ENCODE measurements around the gene SLC4A3. TPM values are rescaled to one million over a fixed set of nuclear protein-coding genes. Genes with fewer than 3 reads are reported as not detected.

The SLC4A3 gene
- total and polyA plus RNA-seq, 2 of the 13 experiments (the other 11 are each of a cell fraction or from before 2014, with no cell fraction given): 0.18 to 0.95 TPM

DNA sequence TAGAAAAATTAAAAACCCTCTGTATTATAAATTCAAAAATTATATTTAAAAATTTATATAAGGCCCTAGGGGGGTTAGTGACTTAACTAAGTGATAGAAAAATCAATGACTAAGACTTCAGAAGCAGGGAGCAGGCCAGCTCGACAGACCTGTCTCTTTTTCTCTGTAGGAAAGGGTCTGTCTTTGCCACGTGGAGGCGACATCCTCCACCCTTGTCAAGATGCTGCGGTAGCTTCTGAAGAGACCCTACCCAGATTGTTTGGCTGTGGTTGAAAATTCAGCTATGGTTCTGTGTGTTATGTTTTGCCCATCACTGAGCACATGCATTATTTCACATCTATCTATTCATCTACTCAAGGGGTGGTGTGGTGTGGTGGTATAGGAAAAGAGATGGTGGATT is 8.2 kb upstream of the SLC4A3 start:
- H3K4me1 ChIP-seq (ENCODE audit: insufficient read depth, low read length): peaks cover 10% of the 10 kb centered on the region
- TF ChIP-seq ZNF724P (CRISPR knock-in tag; IDR thresholded peaks at IDR 0.05; ENCODE audit: borderline replicate concordance): no peak
- peak; percentile 19; the same call in 1 of the 2 replicates for TF ChIP-seq SMC3 (IDR thresholded peaks at IDR 0.05; ENCODE audit: low read length)
- TF ChIP-seq, protein P1, sequence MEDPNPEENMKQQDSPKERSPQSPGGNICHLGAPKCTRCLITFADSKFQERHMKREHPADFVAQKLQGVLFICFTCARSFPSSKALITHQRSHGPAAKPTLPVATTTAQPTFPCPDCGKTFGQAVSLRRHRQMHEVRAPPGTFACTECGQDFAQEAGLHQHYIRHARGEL (CRISPR knock-in tag; IDR thresholded peaks at IDR 0.05): no peak
- 0 out of 2 replicates have a peak, but pooled peaks have one; percentile 8 for TF ChIP-seq FOXK1 (CRISPR knock-in tag; IDR thresholded peaks at IDR 0.05; ENCODE audit: borderline replicate concordance, low read depth)
- no peak for TF ChIP-seq ZNF496 (CRISPR knock-in tag; IDR thresholded peaks at IDR 0.05; ENCODE audit: insufficient replicate concordance)
- TF ChIP-seq, protein P2, sequence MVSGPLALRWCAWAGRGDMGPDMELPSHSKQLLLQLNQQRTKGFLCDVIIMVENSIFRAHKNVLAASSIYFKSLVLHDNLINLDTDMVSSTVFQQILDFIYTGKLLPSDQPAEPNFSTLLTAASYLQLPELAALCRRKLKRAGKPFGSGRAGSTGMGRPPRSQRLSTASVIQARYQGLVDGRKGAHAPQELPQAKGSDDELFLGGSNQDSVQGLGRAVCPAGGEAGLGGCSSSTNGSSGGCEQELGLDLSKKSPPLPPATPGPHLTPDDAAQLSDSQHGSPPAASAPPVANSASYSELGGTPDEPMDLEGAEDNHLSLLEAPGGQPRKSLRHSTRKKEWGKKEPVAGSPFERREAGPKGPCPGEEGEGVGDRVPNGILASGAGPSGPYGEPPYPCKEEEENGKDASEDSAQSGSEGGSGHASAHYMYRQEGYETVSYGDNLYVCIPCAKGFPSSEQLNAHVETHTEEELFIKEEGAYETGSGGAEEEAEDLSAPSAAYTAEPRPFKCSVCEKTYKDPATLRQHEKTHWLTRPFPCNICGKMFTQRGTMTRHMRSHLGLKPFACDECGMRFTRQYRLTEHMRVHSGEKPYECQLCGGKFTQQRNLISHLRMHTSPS (CRISPR knock-in tag; IDR thresholded peaks at IDR 0.05; ENCODE audit: low read depth): no peak
- TF ChIP-seq KAT2B (IDR thresholded peaks at IDR 0.05; ENCODE audit: borderline replicate concordance, low read depth, low read length): no peak
- TF ChIP-seq STAG1 (CRISPR knock-in tag; IDR thresholded peaks at IDR 0.05): peak; percentile 57
- TF ChIP-seq, protein P3, sequence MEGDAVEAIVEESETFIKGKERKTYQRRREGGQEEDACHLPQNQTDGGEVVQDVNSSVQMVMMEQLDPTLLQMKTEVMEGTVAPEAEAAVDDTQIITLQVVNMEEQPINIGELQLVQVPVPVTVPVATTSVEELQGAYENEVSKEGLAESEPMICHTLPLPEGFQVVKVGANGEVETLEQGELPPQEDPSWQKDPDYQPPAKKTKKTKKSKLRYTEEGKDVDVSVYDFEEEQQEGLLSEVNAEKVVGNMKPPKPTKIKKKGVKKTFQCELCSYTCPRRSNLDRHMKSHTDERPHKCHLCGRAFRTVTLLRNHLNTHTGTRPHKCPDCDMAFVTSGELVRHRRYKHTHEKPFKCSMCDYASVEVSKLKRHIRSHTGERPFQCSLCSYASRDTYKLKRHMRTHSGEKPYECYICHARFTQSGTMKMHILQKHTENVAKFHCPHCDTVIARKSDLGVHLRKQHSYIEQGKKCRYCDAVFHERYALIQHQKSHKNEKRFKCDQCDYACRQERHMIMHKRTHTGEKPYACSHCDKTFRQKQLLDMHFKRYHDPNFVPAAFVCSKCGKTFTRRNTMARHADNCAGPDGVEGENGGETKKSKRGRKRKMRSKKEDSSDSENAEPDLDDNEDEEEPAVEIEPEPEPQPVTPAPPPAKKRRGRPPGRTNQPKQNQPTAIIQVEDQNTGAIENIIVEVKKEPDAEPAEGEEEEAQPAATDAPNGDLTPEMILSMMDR (CRISPR knock-in tag; IDR thresholded peaks at IDR 0.05): peak; percentile 50
- TF ChIP-seq ZNF577 (CRISPR knock-in tag; IDR thresholded peaks at IDR 0.05; ENCODE audit: borderline replicate concordance, low read depth): no peak
- TF ChIP-seq, protein P4, sequence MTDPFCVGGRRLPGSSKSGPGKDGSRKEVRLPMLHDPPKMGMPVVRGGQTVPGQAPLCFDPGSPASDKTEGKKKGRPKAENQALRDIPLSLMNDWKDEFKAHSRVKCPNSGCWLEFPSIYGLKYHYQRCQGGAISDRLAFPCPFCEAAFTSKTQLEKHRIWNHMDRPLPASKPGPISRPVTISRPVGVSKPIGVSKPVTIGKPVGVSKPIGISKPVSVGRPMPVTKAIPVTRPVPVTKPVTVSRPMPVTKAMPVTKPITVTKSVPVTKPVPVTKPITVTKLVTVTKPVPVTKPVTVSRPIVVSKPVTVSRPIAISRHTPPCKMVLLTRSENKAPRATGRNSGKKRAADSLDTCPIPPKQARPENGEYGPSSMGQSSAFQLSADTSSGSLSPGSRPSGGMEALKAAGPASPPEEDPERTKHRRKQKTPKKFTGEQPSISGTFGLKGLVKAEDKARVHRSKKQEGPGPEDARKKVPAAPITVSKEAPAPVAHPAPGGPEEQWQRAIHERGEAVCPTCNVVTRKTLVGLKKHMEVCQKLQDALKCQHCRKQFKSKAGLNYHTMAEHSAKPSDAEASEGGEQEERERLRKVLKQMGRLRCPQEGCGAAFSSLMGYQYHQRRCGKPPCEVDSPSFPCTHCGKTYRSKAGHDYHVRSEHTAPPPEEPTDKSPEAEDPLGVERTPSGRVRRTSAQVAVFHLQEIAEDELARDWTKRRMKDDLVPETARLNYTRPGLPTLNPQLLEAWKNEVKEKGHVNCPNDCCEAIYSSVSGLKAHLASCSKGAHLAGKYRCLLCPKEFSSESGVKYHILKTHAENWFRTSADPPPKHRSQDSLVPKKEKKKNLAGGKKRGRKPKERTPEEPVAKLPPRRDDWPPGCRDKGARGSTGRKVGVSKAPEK (CRISPR knock-in tag; IDR thresholded peaks at IDR 0.05; ENCODE audit: borderline replicate concordance): no peak
- TF ChIP-seq REXO4 (CRISPR knock-in tag; IDR thresholded peaks at IDR 0.05; ENCODE audit: borderline replicate concordance): no peak
- TF ChIP-seq ZSCAN9 (CRISPR knock-in tag; IDR thresholded peaks at IDR 0.05; ENCODE audit: borderline replicate concordance): no peak
- no peak for TF ChIP-seq CENPT (CRISPR knock-in tag; IDR thresholded peaks at IDR 0.05; ENCODE audit: low read depth)
- TF ChIP-seq ZNF841 (CRISPR knock-in tag; IDR thresholded peaks at IDR 0.05; ENCODE audit: borderline replicate concordance): no peak
- no peaks in the 10 kb centered on the region for H3K9me3 ChIP-seq (ENCODE audit: low read length)
- no peak overlapping the region for H2AFZ ChIP-seq (ENCODE audit: low read length)
- WGBS (ENCODE audit: low lambda C conversion rate): 43% methylated on average over 4 of the region's 4 CpGs
- intact Hi-C loops (cut with micrococcal nuclease; ENCODE audit: unreplicated experiment) (loop anchor here (1.0 kb wide), 1 partner anchor 23 kb away; no protein-coding TSS in a partner anchor), in situ Hi-C loops (cut with HindIII; ENCODE audit: extremely low pct_ligation_motif_present, low pct_unique_long_range_greater_than_20kb) (no loop called here)
- no peaks in the 10 kb centered on the region for H4K20me1 ChIP-seq (ENCODE audit: insufficient read depth, low read length)
- FAIRE-seq: no peak
- H3K4me2 ChIP-seq (ENCODE audit: low read depth, low read length): no peak overlapping the region
- peaks cover 0 to 9% of the 10 kb centered on the region in 2 experiments; a peak in 1 of 5 replicates for H3K36me3 ChIP-seq (replicated peaks in 1 of 2; ENCODE audit: control insufficient read depth in 1 of 2, insufficient read depth in 2 of 2, low read length in 2 of 2)
- H3K9ac ChIP-seq (ENCODE audit: insufficient read depth, low read depth, low read length): no peak overlapping the region
- ATAC-seq: 0 out of 3 replicates have a peak, but pooled peaks have one; percentile 18
- no TSS peak for BruUV-seq (replicated peaks)
- no peak overlapping the region for H3K27ac ChIP-seq (ENCODE audit: extremely low read length, insufficient read depth, low read length)
- ChIA-PET POLR2A (no interaction called here), CTCF (ENCODE audit: low intra/inter-chr PET ratio, low total read pairs) (interaction anchor here (0.8 to 2.8 kb wide), 2 partner anchors 24 to 77 kb away, joined by 4 to 12 read pairs; no protein-coding TSS in a partner anchor)
- no peaks in the 10 kb centered on the region for H3K79me2 ChIP-seq (ENCODE audit: insufficient read depth, low read length)
- peaks cover 2 to 29% of the 10 kb centered on the region in 2 experiments; a peak in 4 of 5 replicates for H3K27me3 ChIP-seq (ENCODE audit: control insufficient read depth in 1 of 2, insufficient read depth in 2 of 2, low read length in 2 of 2)
- DNase-seq (ENCODE audit: low spot score): no peak
- no peak overlapping the region for H3K4me3 ChIP-seq (replicated peaks in 1 of 3; ENCODE audit: insufficient read depth in 1 of 3, low read depth in 2 of 3, low read length in 3 of 3)
